Measurements from ENCODE around the gene LYRM4.

The LYRM4 gene

GRCh38 chr6:5091210-5092069, 169.3 kb downstream of the LYRM4 start:
- no peak for DNase-seq

- DNase-seq = no peak
Measured at GRCh38 chr6:5090603-5091002, 170.1 kb downstream of the LYRM4 start.

- no peak for DNase-seq
Measured at GRCh38 chr6:5089481-5090438, 171.0 kb downstream of the LYRM4 start.

GRCh38 chr6:5088780-5089179, 172.0 kb downstream of the LYRM4 start:
- no peak for DNase-seq

- DNase-seq = no peak
Measured at GRCh38 chr6:5087389-5087788, 173.4 kb downstream of the LYRM4 start.

- no peak for DNase-seq
Measured at GRCh38 chr6:5086294-5086890, 174.4 kb downstream of the LYRM4 start.

GRCh38 chr6:5085648-5086293, 175.0 kb downstream of the LYRM4 start:
- no peak for DNase-seq

- no peak for DNase-seq
Measured at GRCh38 chr6:5084781-5085647, 175.7 kb downstream of the LYRM4 start, which contains the start of gene PPP1R3G. TSS of gene PPP1R3G (plus strand) at chr6:5085341. CDS start at chr6:5085486, 145 bp downstream.

- DNase-seq = no peak
Measured at GRCh38 chr6:5084360-5084780, 176.4 kb downstream of the LYRM4 start.

GRCh38 chr6:5083813-5084359, 176.9 kb downstream of the LYRM4 start:
- DNase-seq = no peak

GRCh38 chr6:5083307-5083583, 177.5 kb downstream of the LYRM4 start:
- no peak for DNase-seq

- DNase-seq = no peak
Measured at GRCh38 chr6:5082487-5083306, 178.1 kb downstream of the LYRM4 start.

GRCh38 chr6:5081955-5082354, 178.8 kb downstream of the LYRM4 start:
- no peak for DNase-seq

GRCh38 chr6:5081182-5081581, 179.6 kb downstream of the LYRM4 start:
- no peak for DNase-seq

GRCh38 chr6:5080574-5080973, 180.2 kb downstream of the LYRM4 start:
- DNase-seq = no peak

GRCh38 chr6:5079692-5080091, 181.1 kb downstream of the LYRM4 start:
- no peak for DNase-seq

GRCh38 chr6:5078121-5078669, 182.6 kb downstream of the LYRM4 start:
- no peak for DNase-seq

GRCh38 chr6:5076931-5077330, 183.8 kb downstream of the LYRM4 start:
- DNase-seq = no peak

- DNase-seq = no peak
Measured at GRCh38 chr6:5073992-5074391, 186.8 kb downstream of the LYRM4 start.

GRCh38 chr6:5072440-5072839, 188.3 kb downstream of the LYRM4 start:
- DNase-seq = no peak
